MM.1S (cell line): ENCODE data around the gene PDLIM5.

ENCODE experiments used
- EZH2 ChIP-seq: fragments of 300-600 bp; sonication (generic); optimal IDR thresholded peaks from 2 replicates; pipeline ENCODE3; 2017; ENCODE audit warnings: low read depth, mild to moderate bottlenecking, antibody characterized with exemption, low read length, mixed read lengths
- EZH2phosphoT487 ChIP-seq: fragments of 300-600 bp; sonication (generic); IDR thresholded peaks from 2 replicates; pipeline ENCODE4 v1.6.1; 2018; ENCODE audit warnings: antibody characterized with exemption, low read length
- TF ChIP-seq, protein P1 (sequence below): fragments of 300-600 bp; sonication (generic); IDR thresholded peaks from 2 replicates; pipeline ENCODE4 v1.5.1; 2016; ENCODE audit warnings: antibody characterized with exemption, low read length, mixed read lengths

DNA sequence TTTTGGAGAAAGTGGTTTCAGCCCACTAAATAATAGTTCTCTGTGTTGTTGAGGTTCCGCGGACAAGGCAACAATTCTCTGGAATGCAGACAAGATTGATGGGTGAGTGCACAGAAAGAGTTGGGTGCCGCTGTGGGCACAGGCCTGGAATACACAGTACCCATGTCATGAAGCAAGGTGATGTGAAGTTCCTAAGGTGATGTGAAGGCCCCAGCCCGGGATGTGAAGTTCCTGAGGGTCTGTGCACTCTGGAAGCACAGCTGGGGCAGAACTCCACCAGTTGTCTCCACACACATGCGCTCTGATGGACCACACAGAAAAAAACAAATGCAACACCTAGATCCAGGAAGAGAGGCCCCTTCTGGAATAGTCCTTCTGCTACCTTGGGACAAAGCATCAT is 219.4 kb downstream of the PDLIM5 start:
- TF ChIP-seq, protein P1, sequence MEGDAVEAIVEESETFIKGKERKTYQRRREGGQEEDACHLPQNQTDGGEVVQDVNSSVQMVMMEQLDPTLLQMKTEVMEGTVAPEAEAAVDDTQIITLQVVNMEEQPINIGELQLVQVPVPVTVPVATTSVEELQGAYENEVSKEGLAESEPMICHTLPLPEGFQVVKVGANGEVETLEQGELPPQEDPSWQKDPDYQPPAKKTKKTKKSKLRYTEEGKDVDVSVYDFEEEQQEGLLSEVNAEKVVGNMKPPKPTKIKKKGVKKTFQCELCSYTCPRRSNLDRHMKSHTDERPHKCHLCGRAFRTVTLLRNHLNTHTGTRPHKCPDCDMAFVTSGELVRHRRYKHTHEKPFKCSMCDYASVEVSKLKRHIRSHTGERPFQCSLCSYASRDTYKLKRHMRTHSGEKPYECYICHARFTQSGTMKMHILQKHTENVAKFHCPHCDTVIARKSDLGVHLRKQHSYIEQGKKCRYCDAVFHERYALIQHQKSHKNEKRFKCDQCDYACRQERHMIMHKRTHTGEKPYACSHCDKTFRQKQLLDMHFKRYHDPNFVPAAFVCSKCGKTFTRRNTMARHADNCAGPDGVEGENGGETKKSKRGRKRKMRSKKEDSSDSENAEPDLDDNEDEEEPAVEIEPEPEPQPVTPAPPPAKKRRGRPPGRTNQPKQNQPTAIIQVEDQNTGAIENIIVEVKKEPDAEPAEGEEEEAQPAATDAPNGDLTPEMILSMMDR: no peak
- TF ChIP-seq EZH2: no peak
- TF ChIP-seq EZH2phosphoT487: no peak
